CD4-positive, alpha-beta T cell treated with Interleukin-17A for 4 hours (primary cell): ENCODE results near the gene MDC1.
"Not testable (repeated sequence)": the region's sequence is repeated elsewhere in the genome, so short reads cannot be mapped to it uniquely, and the experiment has no call there.

Source experiments
- DNase-seq: peaks from one replicate; pipeline ENCODE4 v3.0.0-alpha.2; 2020; ENCODE audit warnings: mixed read lengths

The MDC1 gene

GRCh38 chr6:30744054-30744805 lies 27.1 kb upstream of the MDC1 start, which contains the start of gene IER3:
TSS of gene IER3 (minus strand) at chr6:30744547. CDS start at chr6:30744518, 29 bp downstream.
- DNase-seq: peak; percentile 75

DNA sequence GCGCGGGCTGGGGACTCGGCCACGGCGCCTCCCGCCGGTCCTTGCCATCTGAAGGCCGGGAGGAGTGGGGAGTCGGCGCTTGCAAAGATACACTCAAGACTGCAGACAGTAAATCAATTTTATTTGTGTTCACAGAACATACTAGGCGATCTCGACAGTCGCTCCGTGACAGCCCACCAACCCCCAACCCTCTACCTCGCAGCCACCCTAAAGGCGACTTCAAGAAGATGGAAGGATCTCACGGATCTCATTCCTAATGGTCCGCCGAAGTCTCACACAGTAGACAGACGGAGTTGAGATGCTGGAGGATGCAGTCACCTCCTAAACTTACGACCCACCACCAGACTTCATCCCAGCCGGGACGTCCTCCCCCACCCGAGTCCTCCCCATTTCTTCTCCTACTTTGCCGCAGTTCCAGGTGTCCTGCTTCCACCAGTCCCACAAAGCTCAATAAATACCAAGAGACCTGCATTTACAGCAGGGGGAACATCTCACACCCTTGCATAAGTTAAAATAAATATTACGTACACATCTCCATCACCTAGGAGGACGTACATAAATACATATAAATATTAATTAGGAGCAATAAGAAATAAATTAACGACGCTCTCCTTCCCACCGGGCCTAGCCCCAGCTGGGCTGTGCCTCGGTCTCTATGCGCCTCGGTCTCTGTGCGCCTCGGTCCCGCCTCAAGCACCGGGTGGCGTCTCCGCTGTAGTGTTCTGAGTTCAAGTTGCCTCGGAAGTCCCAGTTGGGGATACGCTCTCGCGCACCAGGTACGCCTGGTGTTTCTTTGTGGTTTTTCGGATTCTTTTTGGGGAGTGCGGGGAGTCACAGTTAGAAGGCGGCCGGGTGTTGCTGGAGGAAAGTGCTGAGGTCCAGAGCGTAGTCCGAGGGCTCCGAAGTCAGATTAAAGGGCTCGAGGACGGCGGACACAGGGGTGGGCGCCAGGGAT lies 26.3 kb upstream of the MDC1 start:
- DNase-seq: peak; percentile 58

DNA sequence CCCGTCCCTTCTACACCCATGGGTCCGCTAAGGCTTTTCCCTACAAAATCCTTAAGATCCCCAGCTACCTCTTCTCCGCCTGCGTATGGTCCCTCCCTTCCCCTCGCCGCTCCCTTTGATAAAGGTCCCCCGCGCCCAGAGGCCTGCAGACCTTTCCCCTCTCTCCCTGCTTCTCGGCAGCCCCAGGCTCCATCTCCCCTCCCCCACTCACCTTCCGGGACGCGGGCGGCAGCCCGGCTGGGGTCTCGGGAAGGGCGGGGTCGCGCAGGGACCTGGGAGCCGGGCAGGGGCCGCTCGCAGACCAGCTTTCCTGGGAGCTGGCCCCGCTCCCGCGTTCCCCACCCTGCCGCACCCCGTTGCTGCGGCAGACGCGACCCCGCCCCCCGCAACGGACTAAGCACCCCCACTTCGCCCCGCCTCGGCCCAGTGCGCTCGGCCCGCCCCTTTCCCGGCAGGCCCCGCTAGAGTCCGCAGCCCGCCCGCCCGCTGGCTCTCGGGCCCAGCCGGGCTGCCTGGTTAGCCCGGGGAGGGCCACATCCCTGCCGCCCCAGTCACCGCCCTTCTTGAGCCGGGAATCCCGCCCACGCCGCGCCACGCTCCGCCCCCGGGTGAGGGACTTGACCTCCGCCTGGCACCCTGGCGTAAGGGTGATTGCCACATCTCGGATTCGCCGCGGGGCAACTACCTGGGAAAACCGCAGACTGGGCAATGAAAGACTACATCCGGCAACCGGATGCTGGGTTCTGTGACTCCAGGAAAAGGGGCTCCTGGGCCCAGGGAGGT lies 25.4 kb upstream of the MDC1 start, which contains the start of gene FLOT1:
Gene FLOT1, minus strand, starts transcription at position 372 of the 783 bp plus-strand sequence. CDS start 498 bp downstream, outside the sequence.
- peak; percentile 88 for DNase-seq

DNA sequence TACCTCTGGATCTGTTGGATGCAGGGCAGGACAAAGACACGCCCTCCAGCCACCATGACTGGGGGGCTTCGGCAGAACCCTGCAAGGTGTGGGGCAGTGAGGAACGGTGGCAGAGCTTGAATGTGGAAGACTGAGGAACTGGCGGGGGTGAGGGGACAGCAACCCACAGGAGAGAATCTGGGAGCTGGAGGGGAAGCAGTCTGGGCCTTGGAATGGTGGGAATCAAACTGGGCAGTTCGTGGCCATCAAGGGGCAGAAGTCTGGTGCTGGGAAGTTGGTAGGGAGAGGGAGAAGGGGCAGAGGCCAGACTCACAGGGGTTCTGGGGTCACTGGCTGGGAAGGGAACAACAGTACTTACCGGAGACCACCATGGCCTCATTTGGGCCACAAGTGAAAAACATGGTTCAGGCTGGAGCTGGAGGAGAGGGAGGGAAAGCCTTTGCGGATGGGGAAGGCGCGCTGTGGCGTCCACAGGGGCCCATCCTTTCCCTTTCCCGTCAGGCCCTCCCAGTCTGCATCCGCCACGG lies 24.8 kb upstream of the MDC1 start:
- DNase-seq: no peak

DNA sequence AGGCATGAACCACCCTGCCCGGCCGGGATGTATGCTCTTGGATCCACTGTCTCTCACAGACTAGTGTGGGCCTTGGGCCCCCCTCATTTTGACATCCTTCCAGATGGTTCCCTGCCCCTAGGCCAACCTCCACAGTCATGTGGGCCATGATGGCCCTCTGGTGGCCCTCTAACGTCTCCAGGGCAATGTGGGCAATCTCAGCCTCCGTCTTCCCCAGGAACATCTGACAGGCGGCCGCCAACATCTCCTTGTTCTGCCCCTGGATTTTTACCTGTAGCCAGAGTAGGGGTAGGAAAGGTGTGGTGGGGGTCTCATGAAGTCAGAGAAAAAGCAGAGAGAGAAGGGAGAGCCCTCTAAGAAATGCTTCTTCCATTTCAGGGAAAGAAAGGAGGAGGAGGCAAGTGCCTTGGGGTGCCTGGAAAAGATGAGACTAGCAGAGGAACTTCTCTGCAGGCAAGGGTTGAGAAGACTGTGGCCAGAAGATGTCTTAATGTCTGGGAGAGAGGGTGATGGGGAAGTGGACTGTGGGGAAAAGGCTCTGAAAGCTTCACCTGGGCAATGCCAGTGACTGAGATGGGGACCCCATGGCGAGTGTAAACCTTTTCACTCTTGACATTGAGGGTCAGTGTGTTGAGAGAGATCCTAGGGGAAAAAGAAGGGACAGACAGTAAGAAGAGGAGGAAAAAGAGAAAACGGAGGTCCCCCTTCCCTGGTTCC lies 24.1 kb upstream of the MDC1 start:
- no peak for DNase-seq

- DNase-seq: no peak
These were observed 23.4 kb upstream of the MDC1 start for GRCh38 chr6:30740540-30740870.

DNA sequence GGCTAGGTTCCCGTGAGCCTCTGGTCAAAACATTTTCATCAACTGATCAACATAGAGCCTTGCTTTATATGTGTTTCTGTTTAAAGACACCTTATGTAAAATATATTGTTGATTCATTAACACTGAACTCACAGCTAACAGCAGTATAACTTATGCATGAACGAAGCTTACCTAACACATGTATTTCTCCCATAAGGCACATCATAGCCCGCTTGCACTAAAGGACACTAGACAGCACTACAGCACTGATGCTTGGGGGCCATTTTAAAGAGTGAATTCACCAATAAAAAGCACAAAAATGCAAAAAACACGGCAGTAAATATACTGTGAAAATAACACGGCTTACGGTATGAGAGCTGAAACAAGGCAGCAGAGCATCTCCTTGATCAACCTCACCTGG lies 21.5 kb upstream of the MDC1 start:
- no peak for DNase-seq

GRCh38 chr6:30735668-30736314 lies 18.7 kb upstream of the MDC1 start:
- DNase-seq: no peak

GRCh38 chr6:30732237-30732943 lies 15.3 kb upstream of the MDC1 start:
- no peak for DNase-seq

DNA sequence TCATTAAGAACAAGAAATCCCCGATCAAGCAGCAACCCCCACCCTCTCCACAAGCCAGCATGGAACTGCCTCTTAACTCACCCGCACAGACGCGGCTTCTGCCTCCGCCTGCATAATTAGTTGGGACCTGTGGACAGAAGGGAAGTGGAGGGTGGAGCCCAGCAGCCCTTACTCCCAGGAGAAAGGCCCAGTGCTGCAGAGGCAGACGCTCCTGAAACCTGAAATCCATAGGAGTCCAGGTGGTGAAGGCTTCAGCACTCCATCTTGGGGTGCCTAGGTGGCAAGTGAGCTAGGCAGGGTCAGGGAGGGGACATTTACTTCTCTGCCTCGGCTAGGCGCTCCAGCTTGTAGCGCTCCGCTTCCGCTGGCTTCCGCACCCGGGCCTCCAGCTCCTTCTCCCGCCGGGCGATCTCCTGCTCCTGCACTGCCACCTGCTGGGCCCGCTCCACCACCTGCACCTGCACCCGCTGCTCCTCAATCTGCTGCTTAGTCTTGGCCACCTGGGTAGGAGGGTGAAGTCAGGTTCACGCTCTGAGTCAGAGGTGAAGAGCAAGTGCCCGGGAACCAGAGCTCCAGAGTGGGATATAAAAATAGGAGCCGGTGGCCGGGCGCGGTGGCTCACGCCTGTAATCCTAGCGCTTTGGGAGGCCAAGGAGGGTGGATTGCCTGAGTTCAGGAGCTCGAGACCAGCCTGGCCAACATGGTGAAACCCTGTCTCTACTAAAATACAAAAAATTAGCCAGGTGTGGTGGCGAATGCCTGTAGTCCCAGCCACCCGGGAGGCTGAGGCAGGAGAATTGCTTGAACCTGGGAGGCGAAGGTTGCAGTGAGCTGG lies 13.7 kb upstream of the MDC1 start:
- peak; percentile 93 for DNase-seq

- no peak for DNase-seq
These were observed 11.0 kb upstream of the MDC1 start for GRCh38 chr6:30727920-30728553.

DNA sequence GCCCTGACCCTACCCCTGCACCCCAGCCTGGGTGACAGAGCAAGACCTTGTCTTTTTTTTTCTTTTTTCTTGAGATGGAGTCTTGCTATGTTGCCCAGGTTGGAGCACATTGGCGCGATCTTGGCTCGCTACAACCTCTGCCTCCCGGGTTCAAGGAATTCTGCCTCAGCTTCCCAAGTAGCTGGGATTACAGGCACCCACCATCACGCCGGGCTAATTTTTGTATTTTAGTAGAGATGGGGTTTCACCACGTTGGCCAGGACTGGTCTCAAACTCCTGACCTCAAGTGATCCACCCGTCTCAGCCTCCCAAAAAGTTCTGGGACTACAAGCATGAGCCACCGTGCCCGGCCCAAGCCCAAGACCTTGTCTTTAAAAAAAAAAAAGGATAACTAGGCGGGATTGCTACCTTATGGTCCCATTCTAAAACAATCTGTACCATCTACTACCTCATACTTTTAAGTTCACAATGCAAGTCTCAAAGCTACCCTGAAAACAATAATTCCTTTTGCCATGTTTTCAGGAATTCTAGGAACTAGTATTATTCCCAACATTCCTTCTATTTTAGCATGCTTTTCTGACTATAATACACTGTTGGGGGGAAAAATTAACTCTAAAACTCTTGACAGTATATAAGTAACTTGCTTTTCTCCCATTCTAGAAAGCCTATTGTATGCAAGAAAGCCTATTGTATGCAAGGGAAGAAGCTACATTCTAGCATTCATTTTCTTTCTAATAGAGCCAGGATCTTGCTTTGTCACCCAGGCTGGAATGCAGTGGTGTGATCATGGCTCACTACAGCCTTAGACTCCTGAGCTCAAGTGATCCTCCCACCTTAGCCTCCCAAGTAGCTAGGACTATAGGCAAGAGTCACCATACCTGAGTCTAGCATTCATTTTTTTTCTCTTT lies 9.7 kb upstream of the MDC1 start:
- no peak for DNase-seq

DNA sequence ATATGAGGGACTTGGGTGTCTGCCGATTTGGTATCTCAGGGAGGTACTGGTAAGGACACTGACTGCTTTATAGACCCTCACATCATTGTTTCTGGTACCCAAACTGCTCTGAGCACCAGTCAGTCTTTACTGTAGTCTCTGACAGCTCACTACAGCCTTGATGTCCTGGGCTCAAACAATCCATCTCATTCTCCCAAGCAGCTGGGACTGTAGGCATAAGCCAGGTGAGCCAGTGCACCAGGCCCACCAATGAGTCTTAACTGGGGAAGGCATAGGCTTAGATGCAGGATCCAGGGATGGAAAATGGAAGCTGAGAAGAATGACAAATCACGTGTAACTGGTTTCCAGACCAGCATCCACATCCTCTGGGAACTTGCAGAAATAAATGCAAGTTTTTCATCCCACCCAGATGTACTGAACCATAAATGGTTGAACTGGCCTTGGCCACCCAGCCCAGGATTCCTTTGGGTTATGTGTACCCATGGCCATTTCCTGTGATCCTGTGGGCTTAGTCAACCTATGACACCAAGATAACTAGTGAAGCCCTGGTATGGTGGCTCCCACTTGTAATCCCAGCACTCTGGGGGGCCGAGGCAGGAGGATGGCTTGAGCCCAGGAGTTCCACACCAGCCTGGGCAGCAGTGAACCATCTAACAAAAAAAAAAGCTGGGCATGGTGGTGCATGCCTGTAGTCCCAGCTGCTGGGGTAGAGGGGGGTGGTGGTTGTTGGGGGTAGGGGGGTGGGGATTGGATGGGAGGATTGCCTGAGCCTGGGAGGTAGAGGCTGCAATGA lies 8.8 kb upstream of the MDC1 start:
- DNase-seq: no peak

DNA sequence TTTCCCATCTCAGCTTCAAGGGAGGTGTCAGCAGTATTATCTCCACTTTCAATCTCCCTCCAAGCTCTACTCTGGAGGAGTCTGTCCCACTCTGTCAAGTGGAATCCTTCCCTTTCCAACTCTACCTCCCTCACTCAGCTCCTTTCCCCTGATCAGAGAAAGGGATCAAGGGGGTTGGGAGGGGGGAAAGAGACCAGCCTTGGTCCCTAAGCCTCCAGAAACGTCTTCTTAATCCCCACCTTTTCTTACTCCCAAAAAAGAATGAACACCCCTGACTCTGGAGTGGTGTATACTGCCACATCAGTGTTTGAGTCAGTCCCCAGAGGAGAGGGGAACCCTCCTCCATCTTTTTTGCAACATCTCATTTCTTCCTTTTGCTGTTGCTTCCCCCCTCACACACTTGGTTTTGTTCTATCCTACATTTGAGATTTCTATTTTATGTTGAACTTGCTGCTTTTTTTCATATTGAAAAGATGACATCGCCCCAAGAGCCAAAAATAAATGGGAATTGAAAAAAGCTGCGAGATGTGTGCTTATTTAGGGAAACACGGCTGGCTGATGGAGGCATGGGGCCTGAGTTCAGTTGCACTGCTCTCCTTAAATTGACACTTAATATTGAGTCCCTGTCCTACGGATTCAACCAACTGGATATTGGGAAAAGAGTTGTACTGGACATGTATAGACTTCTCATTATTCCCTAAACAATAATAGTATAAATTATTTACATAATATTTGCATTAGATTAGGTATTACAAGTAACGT lies 8.0 kb upstream of the MDC1 start:
- DNase-seq: no peak

DNA sequence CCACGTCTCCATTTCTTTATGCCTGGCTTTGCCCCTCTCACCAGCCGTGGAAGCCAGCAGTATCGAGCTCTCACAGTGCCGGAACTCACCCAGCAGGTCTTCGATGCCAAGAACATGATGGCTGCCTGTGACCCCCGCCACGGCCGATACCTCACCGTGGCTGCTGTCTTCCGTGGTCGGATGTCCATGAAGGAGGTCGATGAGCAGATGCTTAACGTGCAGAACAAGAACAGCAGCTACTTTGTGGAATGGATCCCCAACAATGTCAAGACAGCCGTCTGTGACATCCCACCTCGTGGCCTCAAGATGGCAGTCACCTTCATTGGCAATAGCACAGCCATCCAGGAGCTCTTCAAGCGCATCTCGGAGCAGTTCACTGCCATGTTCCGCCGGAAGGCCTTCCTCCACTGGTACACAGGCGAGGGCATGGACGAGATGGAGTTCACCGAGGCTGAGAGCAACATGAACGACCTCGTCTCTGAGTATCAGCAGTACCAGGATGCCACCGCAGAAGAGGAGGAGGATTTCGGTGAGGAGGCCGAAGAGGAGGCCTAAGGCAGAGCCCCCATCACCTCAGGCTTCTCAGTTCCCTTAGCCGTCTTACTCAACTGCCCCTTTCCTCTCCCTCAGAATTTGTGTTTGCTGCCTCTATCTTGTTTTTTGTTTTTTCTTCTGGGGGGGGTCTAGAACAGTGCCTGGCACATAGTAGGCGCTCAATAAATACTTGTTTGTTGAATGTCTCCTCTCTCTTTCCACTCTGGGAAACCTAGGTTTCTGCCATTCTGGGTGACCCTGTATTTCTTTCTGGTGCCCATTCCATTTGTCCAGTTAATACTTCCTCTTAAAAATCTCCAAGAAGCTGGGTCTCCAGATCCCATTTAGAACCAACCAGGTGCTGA lies 7.0 kb upstream of the MDC1 start:
- not testable (repeated sequence) for DNase-seq
